Suprapubic skin (tissue), 4 donors: ENCODE measurements around the gene FAM151B. TPM values are rescaled to one million over a fixed set of nuclear protein-coding genes. Genes with fewer than 3 reads are reported as not detected.

Experiments used
- DNase-seq, 2 donors: peaks; one replicate each; pipeline ENCODE4 v3.0.0-alpha.2; 2019; ENCODE audit warnings: low spot score in 2 of 2
- H3K27ac ChIP-seq: fragments of 200-600 bp; sonication (generic); one replicate; pipeline ENCODE4 v1.5.1; 2019
- H3K27me3 ChIP-seq: fragments of 200-600 bp; sonication (generic); one replicate; pipeline ENCODE4 v1.5.1; 2019
- H3K36me3 ChIP-seq: fragments of 200-600 bp; sonication (generic); one replicate; pipeline ENCODE4 v1.5.1; 2019
- H3K4me1 ChIP-seq: fragments of 200-600 bp; sonication (generic); one replicate; pipeline ENCODE4 v1.5.1; 2019
- H3K4me3 ChIP-seq: fragments of 200-600 bp; sonication (generic); one replicate; pipeline ENCODE4 v1.5.1; 2019; ENCODE audit warnings: mild to moderate bottlenecking
- H3K9me3 ChIP-seq: fragments of 200-600 bp; sonication (generic); one replicate; pipeline ENCODE4 v1.5.1; 2019
- EP300 ChIP-seq: sonication (generic); formaldehyde crosslinking; IDR thresholded peaks from one replicate; pipeline ENCODE4 v1.6.1; 2017; ENCODE audit warnings: antibody characterized with exemption
- POLR2A ChIP-seq, 2 donors: fragments of 450-650 bp; IDR thresholded peaks; one replicate each; pipeline ENCODE4 v1.6.1; 2017; ENCODE audit warnings: antibody characterized with exemption in 2 of 2, mild to moderate bottlenecking in 2 of 2, moderate library complexity in 2 of 2
- POLR2AphosphoS5 ChIP-seq, 3 donors: sonication (generic); formaldehyde crosslinking; IDR thresholded peaks; one replicate each; pipeline ENCODE4 v1.6.1; 2017; ENCODE audit warnings: antibody characterized with exemption in 3 of 3
- WGBS: methylation state at CpG from one replicate; pipeline ENCODE4 v1.1.5; 2018; 5-methylcytosine and 5-hydroxymethylcytosine counted together
- total RNA-seq, 4 donors: library from RNA; depleted of rRNA; stranded (reverse); fragments of >200 nt; gene quantifications; one replicate each; pipeline ENCODE4 v1.1.0, GENCODE V29; 2016
- TF ChIP-seq, protein P1 (sequence below), 2 donors: fragments of 200-600 bp in 1 of 2; fragments of 450-650 bp in 1 of 2; sonication (generic) in 1 of 2; IDR thresholded peaks; one replicate each; pipeline ENCODE4 v1.5.1; 2016 to 2019; ENCODE audit warnings: antibody characterized with exemption in 2 of 2, mild to moderate bottlenecking in 1 of 2, moderate library complexity in 1 of 2

FAM151B gene
- total RNA-seq, 4 donors from 2014 or later = 0.56 to 3.3 (median 2.0) TPM

DNA sequence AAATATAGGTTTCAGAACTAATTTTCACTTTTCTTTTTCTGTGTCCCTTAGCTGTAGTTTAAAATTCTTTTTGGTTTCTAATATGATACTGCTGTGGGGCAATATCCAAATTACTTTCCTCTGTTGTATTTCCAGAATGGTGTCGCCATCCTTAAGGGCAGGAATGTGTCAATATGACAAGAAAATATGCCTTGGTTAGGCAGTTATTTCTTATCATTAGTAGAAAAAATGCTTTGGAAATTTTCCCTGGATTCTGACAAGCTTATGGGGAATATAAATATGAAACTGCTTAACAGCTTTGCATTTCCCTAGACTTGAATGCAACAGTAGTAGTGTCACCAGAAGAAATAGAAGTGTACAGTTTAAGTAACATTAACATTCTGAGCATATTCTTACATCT, 52.8 kb downstream of the FAM151B start:
- no peak for DNase-seq
- no peaks in the 10 kb centered on the region for H3K27me3 ChIP-seq
- no peaks in the 10 kb centered on the region for H3K4me1 ChIP-seq
- TF ChIP-seq, protein P1, sequence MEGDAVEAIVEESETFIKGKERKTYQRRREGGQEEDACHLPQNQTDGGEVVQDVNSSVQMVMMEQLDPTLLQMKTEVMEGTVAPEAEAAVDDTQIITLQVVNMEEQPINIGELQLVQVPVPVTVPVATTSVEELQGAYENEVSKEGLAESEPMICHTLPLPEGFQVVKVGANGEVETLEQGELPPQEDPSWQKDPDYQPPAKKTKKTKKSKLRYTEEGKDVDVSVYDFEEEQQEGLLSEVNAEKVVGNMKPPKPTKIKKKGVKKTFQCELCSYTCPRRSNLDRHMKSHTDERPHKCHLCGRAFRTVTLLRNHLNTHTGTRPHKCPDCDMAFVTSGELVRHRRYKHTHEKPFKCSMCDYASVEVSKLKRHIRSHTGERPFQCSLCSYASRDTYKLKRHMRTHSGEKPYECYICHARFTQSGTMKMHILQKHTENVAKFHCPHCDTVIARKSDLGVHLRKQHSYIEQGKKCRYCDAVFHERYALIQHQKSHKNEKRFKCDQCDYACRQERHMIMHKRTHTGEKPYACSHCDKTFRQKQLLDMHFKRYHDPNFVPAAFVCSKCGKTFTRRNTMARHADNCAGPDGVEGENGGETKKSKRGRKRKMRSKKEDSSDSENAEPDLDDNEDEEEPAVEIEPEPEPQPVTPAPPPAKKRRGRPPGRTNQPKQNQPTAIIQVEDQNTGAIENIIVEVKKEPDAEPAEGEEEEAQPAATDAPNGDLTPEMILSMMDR (IDR thresholded peaks at IDR 0.05) = no peak
- TF ChIP-seq POLR2AphosphoS5 (IDR thresholded peaks at IDR 0.05) = no peak
- no peak for TF ChIP-seq POLR2A (IDR thresholded peaks at IDR 0.05)
- TF ChIP-seq EP300 = no peak
- no peak overlapping the region for H3K4me3 ChIP-seq
- WGBS = 67% methylated on average over 1 of the region's 1 CpG
- no peak overlapping the region for H3K27ac ChIP-seq
- H3K36me3 ChIP-seq = no peaks in the 10 kb centered on the region
- peaks cover 5% of the 10 kb centered on the region for H3K9me3 ChIP-seq

DNA sequence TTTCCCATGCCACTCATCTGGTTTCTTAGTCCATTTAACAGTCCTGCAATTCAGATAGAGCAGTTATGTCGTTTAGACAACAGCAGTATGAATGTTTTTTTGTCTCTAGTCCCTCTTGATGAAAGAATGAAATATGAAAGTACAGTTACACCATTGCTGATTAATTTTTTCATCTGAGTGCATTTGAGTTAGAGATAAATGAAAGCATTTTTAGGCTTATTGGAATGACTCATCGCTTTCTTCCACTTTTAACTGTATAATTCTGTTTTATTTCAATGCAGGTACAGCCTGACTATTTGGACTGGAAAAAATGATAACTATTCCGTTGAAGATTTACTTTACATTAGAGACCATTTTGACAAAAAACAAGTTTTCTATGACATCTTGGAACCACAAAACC, 53.5 kb downstream of the FAM151B start:
- no peaks in the 10 kb centered on the region for H3K4me1 ChIP-seq
- no peak for TF ChIP-seq EP300
- TF ChIP-seq, protein P1 (IDR thresholded peaks at IDR 0.05) = no peak
- TF ChIP-seq POLR2A (IDR thresholded peaks at IDR 0.05) = no peak
- TF ChIP-seq POLR2AphosphoS5 (IDR thresholded peaks at IDR 0.05) = no peak
- H3K4me3 ChIP-seq = no peak overlapping the region
- H3K27me3 ChIP-seq = no peaks in the 10 kb centered on the region
- H3K27ac ChIP-seq = no peak overlapping the region
- H3K9me3 ChIP-seq = no peaks in the 10 kb centered on the region
- 50% methylated on average over 3 of the region's 3 CpGs for WGBS
- no peak for DNase-seq
- no peaks in the 10 kb centered on the region for H3K36me3 ChIP-seq

DNA sequence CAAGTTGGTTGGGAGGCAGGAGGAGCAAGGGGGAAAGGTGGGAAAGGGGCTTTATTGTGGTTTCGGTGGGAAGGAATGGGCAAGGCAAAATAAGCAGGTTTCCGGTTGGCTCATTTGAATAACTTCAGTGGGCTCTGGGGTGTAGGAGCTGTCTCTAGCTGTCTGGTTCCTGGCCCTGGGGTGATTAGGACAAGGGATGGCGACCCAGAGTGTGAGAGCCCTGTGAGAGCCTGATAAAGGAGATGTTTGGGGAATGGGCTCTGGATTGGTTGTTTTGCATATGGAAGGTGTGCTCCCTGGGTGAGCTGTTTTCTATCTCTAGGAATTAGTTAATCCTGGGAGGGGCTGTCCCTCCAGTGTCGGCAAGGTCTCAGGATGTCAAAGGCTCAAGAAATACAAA, 66.7 kb downstream of the FAM151B start:
- no peak overlapping the region for H3K4me3 ChIP-seq
- no peaks in the 10 kb centered on the region for H3K36me3 ChIP-seq
- no peak for DNase-seq
- TF ChIP-seq POLR2A (IDR thresholded peaks at IDR 0.05) = no peak
- TF ChIP-seq, protein P1 (IDR thresholded peaks at IDR 0.05) = no peak
- no peak for TF ChIP-seq POLR2AphosphoS5 (IDR thresholded peaks at IDR 0.05)
- no peak for TF ChIP-seq EP300
- H3K27me3 ChIP-seq = peaks cover 5% of the 10 kb centered on the region
- no peaks in the 10 kb centered on the region for H3K4me1 ChIP-seq
- 66% methylated on average over 4 of the region's 4 CpGs for WGBS
- no peak overlapping the region for H3K27ac ChIP-seq
- H3K9me3 ChIP-seq = no peaks in the 10 kb centered on the region

DNA sequence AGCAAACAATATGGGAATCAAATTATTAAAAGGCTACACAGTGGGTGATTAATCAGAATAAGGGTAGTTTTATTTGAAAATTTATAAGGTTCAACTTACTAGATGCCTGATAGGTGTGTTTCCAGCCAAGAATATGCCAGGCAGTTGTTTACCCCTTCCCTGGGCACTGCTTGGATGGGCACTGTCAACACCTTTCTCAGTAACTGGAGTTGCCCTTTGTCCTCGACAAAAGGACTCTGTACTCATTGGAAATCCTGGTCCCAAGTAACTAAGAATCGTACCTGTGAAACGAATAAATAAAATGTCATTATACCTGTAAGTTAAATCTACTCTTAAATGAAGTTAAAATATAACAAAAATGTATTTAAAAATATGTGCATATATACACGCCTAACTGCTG, 67.2 kb downstream of the FAM151B start:
- no peak for DNase-seq

DNA sequence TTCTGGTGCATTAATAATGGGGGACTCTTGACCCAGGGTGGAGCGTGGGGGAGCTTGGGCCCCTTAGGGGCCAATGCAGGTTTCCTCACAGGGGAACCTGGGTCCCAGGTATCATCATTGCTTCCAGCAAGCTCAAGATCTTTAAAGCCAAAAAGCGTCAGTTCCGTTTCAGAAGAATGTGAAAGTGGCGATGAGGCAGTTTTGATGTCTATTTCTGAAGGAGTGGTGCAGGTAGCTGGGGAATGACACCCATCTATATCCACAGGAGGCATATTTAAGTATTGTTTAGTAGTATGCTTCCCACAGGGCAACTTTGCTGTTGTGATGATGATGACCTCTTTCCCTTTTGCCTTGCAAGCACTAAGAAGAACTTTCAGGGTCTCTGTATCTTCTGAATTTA, 71.3 kb downstream of the FAM151B start:
- TF ChIP-seq, protein P1 (IDR thresholded peaks at IDR 0.05) = no peak
- no peak for TF ChIP-seq POLR2AphosphoS5 (IDR thresholded peaks at IDR 0.05)
- no peak for TF ChIP-seq EP300
- no peak for TF ChIP-seq POLR2A (IDR thresholded peaks at IDR 0.05)
- Histone ChIP-seq H3K27ac (no peak overlapping the region), H3K27me3 (peaks cover 9% of the 10 kb centered on the region), H3K4me3 (no peak overlapping the region), H3K9me3 (no peaks in the 10 kb centered on the region), H3K36me3 (no peaks in the 10 kb centered on the region), H3K4me1 (no peaks in the 10 kb centered on the region)
- 94% methylated on average over 4 of the region's 4 CpGs for WGBS
- DNase-seq = no peak

More for the DNA sequence above, 67.2 kb downstream of the FAM151B start:
- WGBS = 81% methylated on average over 4 of the region's 4 CpGs
- no peak overlapping the region for H3K27ac ChIP-seq
- no peaks in the 10 kb centered on the region for H3K36me3 ChIP-seq
- TF ChIP-seq POLR2AphosphoS5 (IDR thresholded peaks at IDR 0.05) (no peak), POLR2A (IDR thresholded peaks at IDR 0.05) (no peak), EP300 (no peak)
- TF ChIP-seq, protein P1 (IDR thresholded peaks at IDR 0.05) = no peak
- no peaks in the 10 kb centered on the region for H3K4me1 ChIP-seq
- H3K4me3 ChIP-seq = no peak overlapping the region
- peaks cover 5% of the 10 kb centered on the region for H3K27me3 ChIP-seq
- H3K9me3 ChIP-seq = no peaks in the 10 kb centered on the region
